SK-N-SH (cell line): ENCODE data around the gene CENPV. TPM values are rescaled to one million over a fixed set of nuclear protein-coding genes. Genes with fewer than 3 reads are reported as not detected.

ENCODE experiments used
- CTCF ChIA-PET: fragments of 300-600, 350-600 bp; formaldehyde crosslinking; extraction: SDS; loops from one replicate; lab custom pipeline; 2021; lab: Yijun Ruan, JAX
- POLR2A ChIA-PET: fragments of 350-600 bp; sonication (Branson Sonifier 250); formaldehyde crosslinking; extraction: SDS; loops from one replicate; lab custom pipeline; 2020; ENCODE audit warnings: antibody characterized with exemption, inconsistent platforms; lab: Yijun Ruan, JAX
- DNase-seq: peaks from one replicate; pipeline ENCODE4 v3.0.0; 2012
- H2AFZ ChIP-seq: fragments of 200-600 bp; sonication (generic); 2 replicates; pipeline ENCODE4 v1.8.1; 2016; ENCODE audit warnings: antibody characterized with exemption, mild to moderate bottlenecking, low read depth
- H3F3A ChIP-seq: fragments of 200-600 bp; sonication (generic); replicated peaks from 2 replicates; pipeline ENCODE3; 2016; ENCODE audit warnings: antibody characterized with exemption, mild to moderate bottlenecking; ENCODE audit not compliant: insufficient read depth
- H3K27ac ChIP-seq, 2 experiments: fragments of 200-500 bp in 1 of 2; fragments of 200-600 bp in 1 of 2; sonication (Bioruptor generic) in 1 of 2; sonication (generic), shearing (Covaris generic) in 1 of 2; 2 replicates each; pipeline versions ENCODE4 v1.5.1 to v1.6.1; 2014 to 2016; ENCODE audit warnings: low read depth in 2 of 2, inconsistent platforms in 1 of 2, low read length in 1 of 2, mild to moderate bottlenecking in 1 of 2, mixed read lengths in 1 of 2
- H3K27me3 ChIP-seq: fragments of 200-600 bp; sonication (generic), shearing (Covaris generic); 2 replicates; pipeline ENCODE4 v1.6.1; 2016; ENCODE audit warnings: mixed run types; ENCODE audit not compliant: insufficient read depth
- H3K36me3 ChIP-seq, 2 experiments: fragments of 200-500 bp in 1 of 2; fragments of 200-600 bp in 1 of 2; sonication (Bioruptor generic) in 1 of 2; sonication (generic) in 1 of 2; replicated peaks in 1 of 2; 2 replicates each; pipeline versions ENCODE3 to v1.5.1; 2014 to 2016; ENCODE audit warnings: low read length in 1 of 2, mild to moderate bottlenecking in 1 of 2; ENCODE audit not compliant: insufficient read depth in 2 of 2, control insufficient read depth in 1 of 2
- H3K4me1 ChIP-seq, 2 experiments: fragments of 200-500 bp in 1 of 2; fragments of 200-600 bp in 1 of 2; sonication (Bioruptor generic) in 1 of 2; sonication (generic), shearing (Covaris generic) in 1 of 2; 2 replicates each; pipeline versions ENCODE4 v1.5.1 to v1.6.1; 2014 to 2016; ENCODE audit warnings: low read depth in 1 of 2, low read length in 1 of 2, mixed run types in 1 of 2; ENCODE audit not compliant: insufficient read depth in 2 of 2, control insufficient read depth in 1 of 2
- H3K4me2 ChIP-seq: fragments of 200-600 bp; sonication (generic), shearing (Covaris generic); 2 replicates; pipeline ENCODE4 v1.6.1; 2017; ENCODE audit warnings: mixed run types
- H3K4me3 ChIP-seq, 2 experiments: fragments of 200-500 bp in 1 of 2; fragments of 200-600 bp in 1 of 2; sonication (Bioruptor generic) in 1 of 2; sonication (generic), shearing (Covaris generic) in 1 of 2; 2 replicates each; pipeline versions ENCODE4 v1.5.1 to v1.8.1; 2014 to 2016; ENCODE audit warnings: low read depth in 2 of 2, inconsistent platforms in 1 of 2, low read length in 1 of 2, mild to moderate bottlenecking in 1 of 2, mixed read lengths in 1 of 2, moderate library complexity in 1 of 2
- H3K79me2 ChIP-seq: fragments of 200-600 bp; sonication (generic); 2 replicates; pipeline ENCODE4 v1.8.1; 2017; ENCODE audit warnings: mild to moderate bottlenecking; ENCODE audit not compliant: insufficient read depth
- H3K9ac ChIP-seq: fragments of 200-600 bp; sonication (generic); 2 replicates; pipeline ENCODE4 v1.6.1; 2017; ENCODE audit warnings: mixed run types
- H3K9me2 ChIP-seq: fragments of 200-600 bp; sonication (generic); 2 replicates; pipeline ENCODE4 v1.6.1; 2017; ENCODE audit warnings: mixed run types
- H3K9me3 ChIP-seq: fragments of 200-600 bp; sonication (generic); 2 replicates; pipeline ENCODE4 v1.6.1; 2017; ENCODE audit warnings: mixed run types, mild to moderate bottlenecking, moderate library complexity
- H4K20me1 ChIP-seq: fragments of 200-600 bp; sonication (generic); 2 replicates; pipeline ENCODE4 v1.6.1; 2017; ENCODE audit warnings: mild to moderate bottlenecking, mixed run types; ENCODE audit not compliant: insufficient read depth
- ELF1 ChIP-seq: IDR thresholded peaks from 2 replicates; pipeline ENCODE4 v1.4.0; 2012
- EP300 ChIP-seq, 2 experiments: IDR thresholded peaks; 2 replicates each; pipeline versions ENCODE4 v1.4.0 to v1.6.1; 2012; ENCODE audit warnings: borderline replicate concordance in 1 of 2, low read depth in 1 of 2, low read length in 1 of 2
- FOXJ3 ChIP-seq: sonication (generic); formaldehyde crosslinking; IDR thresholded peaks from 2 replicates; pipeline ENCODE4 v1.5.1; 2020; ENCODE audit warnings: mild to moderate bottlenecking, missing genetic modification reagents
- FOXM1 ChIP-seq: IDR thresholded peaks from 2 replicates; pipeline ENCODE4 v1.4.0; 2012; ENCODE audit warnings: low read depth, mild to moderate bottlenecking
- GABPA ChIP-seq: IDR thresholded peaks from 2 replicates; pipeline ENCODE4 v1.4.0; 2012; ENCODE audit warnings: low read depth, mild to moderate bottlenecking
- GATA2 ChIP-seq: sonication (generic); formaldehyde crosslinking; IDR thresholded peaks from 2 replicates; pipeline ENCODE4 v1.5.0; 2020; ENCODE audit warnings: mild to moderate bottlenecking, missing genetic modification reagents
- NRF1 ChIP-seq: IDR thresholded peaks from 2 replicates; pipeline ENCODE4 v1.6.1; 2012; ENCODE audit warnings: low read depth, mild to moderate bottlenecking, low read length
- RAD21 ChIP-seq: IDR thresholded peaks from 2 replicates; pipeline ENCODE4 v1.6.1; 2012; ENCODE audit warnings: mild to moderate bottlenecking, low read length
- RCOR1 ChIP-seq: fragments of 150-350 bp; IDR thresholded peaks from 2 replicates; pipeline ENCODE4 v1.6.1; 2017; ENCODE audit warnings: antibody characterized with exemption, low read length
- RFX5 ChIP-seq: IDR thresholded peaks from 2 replicates; pipeline ENCODE4 v1.6.1; 2012; ENCODE audit warnings: mild to moderate bottlenecking, improper control_type of control experiment, low read length
- YY1 ChIP-seq: IDR thresholded peaks from 2 replicates; pipeline ENCODE4 v1.4.0; 2012; ENCODE audit warnings: low read depth, mild to moderate bottlenecking
- WGBS: methylation state at CpG from one replicate; pipeline ENCODE4 v1.1.6; 2017; ENCODE audit warnings: low lambda C conversion rate; 5-methylcytosine and 5-hydroxymethylcytosine counted together
- polyA plus RNA-seq, 3 experiments: library from polyadenylated mRNA; depleted of rRNA; stranded (reverse); fragments of >200 nt; gene quantifications; 2 replicates each; pipeline ENCODE4 v1.2.3, GENCODE V29; 2012

CENPV gene
- polyA plus RNA-seq, 1 of the 3 experiments (the other 2 are of a cell fraction): 92.3 TPM

DNA sequence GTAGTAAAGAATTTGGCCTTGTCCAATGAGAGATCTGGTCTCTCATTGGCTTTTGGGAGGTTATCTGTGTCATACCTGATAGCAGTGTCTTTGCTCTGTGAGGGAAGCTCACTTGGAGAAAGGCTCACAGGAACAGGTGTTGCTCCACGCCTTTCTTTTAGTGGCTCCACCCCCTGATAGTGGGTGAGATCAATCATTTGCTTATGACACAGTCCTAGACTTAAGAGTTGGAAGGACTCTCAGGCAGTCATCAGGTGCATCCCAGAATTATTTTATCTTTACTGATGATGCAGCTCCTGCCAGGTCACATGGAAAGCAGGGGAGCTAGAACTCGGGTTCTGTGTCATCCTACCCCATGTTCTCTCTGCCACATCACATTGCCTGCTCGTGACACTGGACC lies 59.3 kb downstream of the CENPV start:
- Histone ChIP-seq H3K9me3 (no peaks in the 10 kb centered on the region), H4K20me1 (no peaks in the 10 kb centered on the region), H3K9me2 (no peaks in the 10 kb centered on the region), H3K27ac (no peak overlapping the region), H3K79me2 (no peaks in the 10 kb centered on the region), H3K36me3 (no peaks in the 10 kb centered on the region), H3K4me2 (no peak overlapping the region), H3K4me3 (no peak overlapping the region), H2AFZ (no peak overlapping the region), H3K4me1 (peaks cover 0 to 6% of the 10 kb centered on the region in 2 experiments; a peak in 2 of 4 replicates), H3K27me3 (no peaks in the 10 kb centered on the region), H3F3A (peaks cover 9% of the 10 kb centered on the region), H3K9ac (no peak overlapping the region)
- DNase-seq: no peak
- WGBS: 84% methylated on average over 3 of the region's 3 CpGs
- no peak for TF ChIP-seq FOXM1
- no peak for TF ChIP-seq RCOR1
- no peak for TF ChIP-seq ELF1
- TF ChIP-seq RFX5: no peak
- TF ChIP-seq NRF1: no peak
- no peak for TF ChIP-seq EP300 (IDR thresholded peaks at IDR 0.05; ENCODE audit: borderline replicate concordance in 1 of 2, low read depth in 1 of 2, low read length in 1 of 2)
- no peak for TF ChIP-seq YY1
- no peak for TF ChIP-seq RAD21
- no peak for TF ChIP-seq GATA2 (CRISPR knock-in tag)
- no peak for TF ChIP-seq GABPA
- no peak for TF ChIP-seq FOXJ3 (CRISPR knock-in tag)
- POLR2A ChIA-PET: no interaction called here
- CTCF ChIA-PET: interaction anchor here (1.9 kb wide), 1 partner anchor 11 kb away, joined by 6 read pairs; no protein-coding TSS in a partner anchor

Other genes starting within 250 kb of the CENPV start
- gene NCOR1, start 137.9 kb downstream of the CENPV start, polyA plus RNA-seq (2012; rRNA removed): 42.1 and 43.0 TPM in 2 replicates
- gene PIGL, start 136.3 kb downstream of the CENPV start, polyA plus RNA-seq (2012; rRNA removed): 34.0 and 58.0 TPM in 2 replicates
- gene UBB, start 27.6 kb upstream of the CENPV start, polyA plus RNA-seq (2012; rRNA removed): 2,465 and 2,693 TPM in 2 replicates
- 10.5 and 11.0 TPM in 2 replicates for gene TRPV2, start 62.1 kb upstream of the CENPV start, polyA plus RNA-seq (2012; rRNA removed)
- gene LRRC75A, start 138.7 kb upstream of the CENPV start, polyA plus RNA-seq (2012; rRNA removed): 1.2 and 1.3 TPM in 2 replicates
- gene ZNF287, start 215.7 kb upstream of the CENPV start, polyA plus RNA-seq (2012; rRNA removed): 6.1 and 6.6 TPM in 2 replicates